HepG2 (cell line): Measurements from ENCODE around the gene UNC79.

ENCODE experiments used
- EP300 ChIP-seq, 3 experiments: sonication (generic) in 1 of 3; formaldehyde crosslinking in 1 of 3; IDR thresholded peaks; 2 replicates each; pipeline versions ENCODE4 v1.5.1 to v1.6.1; 2011 to 2020; ENCODE audit warnings: low read depth in 2 of 3, low read length in 2 of 3, borderline replicate concordance in 1 of 3, improper control_type of control experiment in 1 of 3, mild to moderate bottlenecking in 1 of 3, missing genetic modification reagents in 1 of 3, moderate library complexity in 1 of 3
- HIVEP1 ChIP-seq: sonication (generic); formaldehyde crosslinking; IDR thresholded peaks from 2 replicates; pipeline ENCODE4 v1.4.0; 2020; ENCODE audit warnings: mild to moderate bottlenecking, missing genetic modification reagents
- SP1 ChIP-seq, 2 experiments: fragments of 450-650 bp in 1 of 2; sonication (generic) in 1 of 2; formaldehyde crosslinking in 1 of 2; IDR thresholded peaks; 2 replicates each; pipeline versions ENCODE4 v1.4.0 to v1.6.1; 2016 to 2020; ENCODE audit warnings: missing genetic modification reagents in 1 of 2
- ZNF441 ChIP-seq: sonication (generic); formaldehyde crosslinking; IDR thresholded peaks from 2 replicates; pipeline ENCODE4 v1.7.0; 2021; ENCODE audit warnings: missing genetic modification reagents, borderline replicate concordance
- ZNF563 ChIP-seq: sonication (generic); formaldehyde crosslinking; IDR thresholded peaks from 2 replicates; pipeline ENCODE4 v1.8.0; 2022; ENCODE audit warnings: mild to moderate bottlenecking, moderate library complexity, missing genetic modification reagents
- TF ChIP-seq, protein P1 (sequence below): sonication (generic); formaldehyde crosslinking; IDR thresholded peaks from 2 replicates; pipeline ENCODE4 v1.5.0; 2020; ENCODE audit warnings: mild to moderate bottlenecking, missing genetic modification reagents, moderate library complexity
- TF ChIP-seq, protein P2 (sequence below): IDR thresholded peaks from 2 replicates; pipeline ENCODE4 v1.6.1; 2012; ENCODE audit warnings: inconsistent platforms
- TF ChIP-seq, protein P3 (sequence below), 2 experiments: IDR thresholded peaks; 2 replicates each; pipeline ENCODE4 v1.6.1; 2011 to 2012; ENCODE audit warnings: low read length in 2 of 2, borderline replicate concordance in 1 of 2, low read depth in 1 of 2, mild to moderate bottlenecking in 1 of 2, moderate library complexity in 1 of 2
- TF ChIP-seq, protein P4 (sequence below): sonication (generic); formaldehyde crosslinking; IDR thresholded peaks from 2 replicates; pipeline ENCODE4 v1.9.0; 2021; ENCODE audit warnings: missing genetic modification reagents, mild to moderate bottlenecking, borderline replicate concordance

DNA sequence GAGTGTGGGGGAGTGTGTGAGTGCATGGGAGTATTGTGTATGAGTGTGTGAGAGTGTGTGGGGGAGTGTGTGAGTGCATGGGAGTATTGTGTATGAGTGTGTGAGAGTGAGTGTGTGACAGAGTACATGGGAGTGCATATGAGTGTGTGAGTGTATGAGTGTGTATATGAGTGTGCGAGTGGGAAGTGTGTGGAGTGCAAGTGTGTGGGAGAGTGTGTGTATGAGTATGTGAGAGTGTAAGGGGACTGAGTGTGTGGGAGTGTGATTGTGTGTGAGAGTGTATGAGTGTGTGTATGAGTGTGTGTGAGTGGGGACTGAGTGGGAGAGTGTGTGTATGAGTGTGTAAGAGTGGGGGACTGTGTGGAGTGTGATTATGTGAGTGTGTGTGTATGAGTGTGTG, 316.8 kb downstream of the UNC79 start:
- TF ChIP-seq, protein P1, sequence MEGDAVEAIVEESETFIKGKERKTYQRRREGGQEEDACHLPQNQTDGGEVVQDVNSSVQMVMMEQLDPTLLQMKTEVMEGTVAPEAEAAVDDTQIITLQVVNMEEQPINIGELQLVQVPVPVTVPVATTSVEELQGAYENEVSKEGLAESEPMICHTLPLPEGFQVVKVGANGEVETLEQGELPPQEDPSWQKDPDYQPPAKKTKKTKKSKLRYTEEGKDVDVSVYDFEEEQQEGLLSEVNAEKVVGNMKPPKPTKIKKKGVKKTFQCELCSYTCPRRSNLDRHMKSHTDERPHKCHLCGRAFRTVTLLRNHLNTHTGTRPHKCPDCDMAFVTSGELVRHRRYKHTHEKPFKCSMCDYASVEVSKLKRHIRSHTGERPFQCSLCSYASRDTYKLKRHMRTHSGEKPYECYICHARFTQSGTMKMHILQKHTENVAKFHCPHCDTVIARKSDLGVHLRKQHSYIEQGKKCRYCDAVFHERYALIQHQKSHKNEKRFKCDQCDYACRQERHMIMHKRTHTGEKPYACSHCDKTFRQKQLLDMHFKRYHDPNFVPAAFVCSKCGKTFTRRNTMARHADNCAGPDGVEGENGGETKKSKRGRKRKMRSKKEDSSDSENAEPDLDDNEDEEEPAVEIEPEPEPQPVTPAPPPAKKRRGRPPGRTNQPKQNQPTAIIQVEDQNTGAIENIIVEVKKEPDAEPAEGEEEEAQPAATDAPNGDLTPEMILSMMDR (CRISPR knock-in tag) = no peak
- TF ChIP-seq, protein P2, sequence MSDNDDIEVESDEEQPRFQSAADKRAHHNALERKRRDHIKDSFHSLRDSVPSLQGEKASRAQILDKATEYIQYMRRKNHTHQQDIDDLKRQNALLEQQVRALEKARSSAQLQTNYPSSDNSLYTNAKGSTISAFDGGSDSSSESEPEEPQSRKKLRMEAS = no peak
- TF ChIP-seq ZNF563 (no peak), HIVEP1 (CRISPR knock-in tag) (no peak), SP1 (IDR thresholded peaks at IDR 0.05) (no peak), SP1 (CRISPR knock-in tag; IDR thresholded peaks at IDR 0.05) (no peak), EP300 (IDR thresholded peaks at IDR 0.05; ENCODE audit: low read depth in 2 of 2, low read length in 2 of 2) (no peak), EP300 (CRISPR knock-in tag; IDR thresholded peaks at IDR 0.05; ENCODE audit: borderline replicate concordance) (no peak), ZNF441 (no peak)
- TF ChIP-seq, protein P3, sequence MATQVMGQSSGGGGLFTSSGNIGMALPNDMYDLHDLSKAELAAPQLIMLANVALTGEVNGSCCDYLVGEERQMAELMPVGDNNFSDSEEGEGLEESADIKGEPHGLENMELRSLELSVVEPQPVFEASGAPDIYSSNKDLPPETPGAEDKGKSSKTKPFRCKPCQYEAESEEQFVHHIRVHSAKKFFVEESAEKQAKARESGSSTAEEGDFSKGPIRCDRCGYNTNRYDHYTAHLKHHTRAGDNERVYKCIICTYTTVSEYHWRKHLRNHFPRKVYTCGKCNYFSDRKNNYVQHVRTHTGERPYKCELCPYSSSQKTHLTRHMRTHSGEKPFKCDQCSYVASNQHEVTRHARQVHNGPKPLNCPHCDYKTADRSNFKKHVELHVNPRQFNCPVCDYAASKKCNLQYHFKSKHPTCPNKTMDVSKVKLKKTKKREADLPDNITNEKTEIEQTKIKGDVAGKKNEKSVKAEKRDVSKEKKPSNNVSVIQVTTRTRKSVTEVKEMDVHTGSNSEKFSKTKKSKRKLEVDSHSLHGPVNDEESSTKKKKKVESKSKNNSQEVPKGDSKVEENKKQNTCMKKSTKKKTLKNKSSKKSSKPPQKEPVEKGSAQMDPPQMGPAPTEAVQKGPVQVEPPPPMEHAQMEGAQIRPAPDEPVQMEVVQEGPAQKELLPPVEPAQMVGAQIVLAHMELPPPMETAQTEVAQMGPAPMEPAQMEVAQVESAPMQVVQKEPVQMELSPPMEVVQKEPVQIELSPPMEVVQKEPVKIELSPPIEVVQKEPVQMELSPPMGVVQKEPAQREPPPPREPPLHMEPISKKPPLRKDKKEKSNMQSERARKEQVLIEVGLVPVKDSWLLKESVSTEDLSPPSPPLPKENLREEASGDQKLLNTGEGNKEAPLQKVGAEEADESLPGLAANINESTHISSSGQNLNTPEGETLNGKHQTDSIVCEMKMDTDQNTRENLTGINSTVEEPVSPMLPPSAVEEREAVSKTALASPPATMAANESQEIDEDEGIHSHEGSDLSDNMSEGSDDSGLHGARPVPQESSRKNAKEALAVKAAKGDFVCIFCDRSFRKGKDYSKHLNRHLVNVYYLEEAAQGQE (IDR thresholded peaks at IDR 0.05; ENCODE audit: borderline replicate concordance in 1 of 2, low read depth in 1 of 2, low read length in 2 of 2) = no peak
- TF ChIP-seq, protein P4, sequence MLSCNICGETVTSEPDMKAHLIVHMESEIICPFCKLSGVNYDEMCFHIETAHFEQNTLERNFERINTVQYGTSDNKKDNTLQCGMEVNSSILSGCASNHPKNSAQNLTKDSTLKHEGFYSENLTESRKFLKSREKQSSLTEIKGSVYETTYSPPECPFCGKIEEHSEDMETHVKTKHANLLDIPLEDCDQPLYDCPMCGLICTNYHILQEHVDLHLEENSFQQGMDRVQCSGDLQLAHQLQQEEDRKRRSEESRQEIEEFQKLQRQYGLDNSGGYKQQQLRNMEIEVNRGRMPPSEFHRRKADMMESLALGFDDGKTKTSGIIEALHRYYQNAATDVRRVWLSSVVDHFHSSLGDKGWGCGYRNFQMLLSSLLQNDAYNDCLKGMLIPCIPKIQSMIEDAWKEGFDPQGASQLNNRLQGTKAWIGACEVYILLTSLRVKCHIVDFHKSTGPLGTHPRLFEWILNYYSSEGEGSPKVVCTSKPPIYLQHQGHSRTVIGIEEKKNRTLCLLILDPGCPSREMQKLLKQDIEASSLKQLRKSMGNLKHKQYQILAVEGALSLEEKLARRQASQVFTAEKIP (CRISPR knock-in tag) = no peak
